Testis (tissue), 3 donors: ENCODE measurements around the gene ADD3. TPM values are rescaled to one million over a fixed set of nuclear protein-coding genes. Genes with fewer than 3 reads are reported as not detected.

Source experiments
- DNase-seq: peaks from one replicate; pipeline ENCODE4 v3.0.0-alpha.2; 2019
- H3K27ac ChIP-seq, 2 donors: fragments of 200-600 bp; sonication (generic); one replicate each; pipeline ENCODE4 v1.5.1; 2019
- H3K27me3 ChIP-seq: fragments of 200-600 bp; sonication (generic); one replicate; pipeline ENCODE4 v1.5.1; 2019
- H3K36me3 ChIP-seq: fragments of 200-600 bp; sonication (generic); one replicate; pipeline ENCODE4 v1.5.1; 2017; ENCODE audit warnings: low read depth; ENCODE audit errors: missing control alignments
- H3K4me1 ChIP-seq: fragments of 200-600 bp; sonication (generic); one replicate; pipeline ENCODE4 v1.5.1; 2019
- H3K4me3 ChIP-seq, 2 donors: fragments of 200-600 bp; sonication (generic); one replicate each; pipeline ENCODE4 v1.5.1; 2017 to 2019
- H3K9me3 ChIP-seq: fragments of 200-600 bp; sonication (generic); one replicate; pipeline ENCODE4 v1.5.1; 2017
- POLR2A ChIP-seq: fragments of 450-650 bp; IDR thresholded peaks from one replicate; pipeline ENCODE4 v1.6.1; 2017; ENCODE audit warnings: antibody characterized with exemption, mild to moderate bottlenecking, moderate library complexity
- WGBS, 2 donors: methylation state at CpG; one replicate each; pipeline ENCODE4 v1.1.5; 2018; 5-methylcytosine and 5-hydroxymethylcytosine counted together
- intact Hi-C: fragments of 100-400 bp; cut with DNase I; formaldehyde crosslinking; loops from one replicate; pipeline ENCODE4 v1.15.1; 2023; ENCODE audit warnings: low total_unique reads
- polyA plus RNA-seq: library from polyadenylated mRNA; stranded (reverse); fragments of 350-450 nt; fragmentation: Illumina TruSeq; extraction: RNeasy Lipid Tissue Mini Kit (QIAGEN cat#74804); gene quantifications from one replicate; pipeline ENCODE4 v1.2.3, GENCODE V29; 2014; ENCODE audit warnings: low read depth, low replicate concordance; ENCODE audit not compliant: insufficient read depth
- total RNA-seq, 2 donors: library from RNA; depleted of rRNA; stranded (reverse); fragments of >200 nt; gene quantifications; one replicate each; pipeline ENCODE4 v1.2.3, GENCODE V29; 2016
- TF ChIP-seq, protein P1 (sequence below), 3 experiments: fragments of 450-650 bp in 2 of 3; fragments of 200-600 bp in 1 of 3; sonication (generic) in 1 of 3; IDR thresholded peaks; one replicate each; pipeline ENCODE4 v1.5.1; 2016 to 2019; ENCODE audit warnings: antibody characterized with exemption in 3 of 3, mild to moderate bottlenecking in 2 of 3, moderate library complexity in 1 of 3

Gene ADD3
- total and polyA plus RNA-seq, 3 donors from 2014 or later = 155 to 394 (median 240) TPM

DNA sequence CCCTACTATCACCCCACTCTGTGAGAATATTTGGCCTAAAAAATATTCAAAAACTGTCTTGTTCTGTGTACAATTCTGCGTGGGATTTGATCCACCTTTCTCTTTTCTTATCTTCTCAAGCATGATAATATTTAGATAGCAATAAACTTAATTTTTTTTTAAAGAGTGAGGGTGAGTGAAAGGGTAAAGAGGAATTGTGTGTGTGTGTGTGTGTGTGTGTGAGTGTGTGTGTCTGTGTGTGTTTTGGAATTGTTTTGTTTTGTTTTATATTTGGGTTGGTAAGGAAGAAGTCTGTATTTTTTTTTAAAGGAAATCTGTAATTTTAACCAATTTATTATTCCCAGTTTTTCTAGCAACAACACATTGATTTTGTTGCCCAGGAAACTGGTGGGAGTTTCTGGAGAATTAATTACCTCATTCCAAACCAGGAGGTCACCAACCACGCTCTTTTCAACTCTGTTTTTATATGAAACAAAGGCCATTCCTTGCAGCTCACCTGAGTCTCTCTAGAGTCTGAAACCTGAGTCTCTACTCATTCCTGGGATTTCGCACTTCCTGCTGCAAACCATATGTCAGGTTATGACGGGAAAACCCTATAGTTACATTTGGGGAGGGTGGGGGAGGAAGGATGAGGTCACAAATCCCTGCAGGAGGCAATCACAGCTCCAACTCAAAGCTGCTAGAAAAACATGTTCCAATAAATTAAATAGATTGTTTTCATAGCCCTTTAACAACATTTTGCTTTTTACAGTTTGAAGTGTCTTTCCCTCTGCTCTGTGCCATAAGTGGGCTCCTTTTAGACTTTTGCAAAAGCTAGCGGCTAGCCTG, 46.4 kb upstream of the ADD3 start:
- Histone ChIP-seq H3K27ac (peak overlapping the region; percentile 42 to 78), H3K4me3 (no peak overlapping the region), H3K27me3 (no peaks in the 10 kb centered on the region), H3K36me3 (no peaks in the 10 kb centered on the region), H3K4me1 (peaks cover 21% of the 10 kb centered on the region), H3K9me3 (no peaks in the 10 kb centered on the region)
- DNase-seq = no peak
- 54 to 55% methylated on average over 5 of the region's 5 CpGs for WGBS, 2 donors
- intact Hi-C loops = no loop called here
- no peak for TF ChIP-seq POLR2A
- TF ChIP-seq, protein P1, sequence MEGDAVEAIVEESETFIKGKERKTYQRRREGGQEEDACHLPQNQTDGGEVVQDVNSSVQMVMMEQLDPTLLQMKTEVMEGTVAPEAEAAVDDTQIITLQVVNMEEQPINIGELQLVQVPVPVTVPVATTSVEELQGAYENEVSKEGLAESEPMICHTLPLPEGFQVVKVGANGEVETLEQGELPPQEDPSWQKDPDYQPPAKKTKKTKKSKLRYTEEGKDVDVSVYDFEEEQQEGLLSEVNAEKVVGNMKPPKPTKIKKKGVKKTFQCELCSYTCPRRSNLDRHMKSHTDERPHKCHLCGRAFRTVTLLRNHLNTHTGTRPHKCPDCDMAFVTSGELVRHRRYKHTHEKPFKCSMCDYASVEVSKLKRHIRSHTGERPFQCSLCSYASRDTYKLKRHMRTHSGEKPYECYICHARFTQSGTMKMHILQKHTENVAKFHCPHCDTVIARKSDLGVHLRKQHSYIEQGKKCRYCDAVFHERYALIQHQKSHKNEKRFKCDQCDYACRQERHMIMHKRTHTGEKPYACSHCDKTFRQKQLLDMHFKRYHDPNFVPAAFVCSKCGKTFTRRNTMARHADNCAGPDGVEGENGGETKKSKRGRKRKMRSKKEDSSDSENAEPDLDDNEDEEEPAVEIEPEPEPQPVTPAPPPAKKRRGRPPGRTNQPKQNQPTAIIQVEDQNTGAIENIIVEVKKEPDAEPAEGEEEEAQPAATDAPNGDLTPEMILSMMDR (IDR thresholded peaks at IDR 0.05) = no peak

DNA sequence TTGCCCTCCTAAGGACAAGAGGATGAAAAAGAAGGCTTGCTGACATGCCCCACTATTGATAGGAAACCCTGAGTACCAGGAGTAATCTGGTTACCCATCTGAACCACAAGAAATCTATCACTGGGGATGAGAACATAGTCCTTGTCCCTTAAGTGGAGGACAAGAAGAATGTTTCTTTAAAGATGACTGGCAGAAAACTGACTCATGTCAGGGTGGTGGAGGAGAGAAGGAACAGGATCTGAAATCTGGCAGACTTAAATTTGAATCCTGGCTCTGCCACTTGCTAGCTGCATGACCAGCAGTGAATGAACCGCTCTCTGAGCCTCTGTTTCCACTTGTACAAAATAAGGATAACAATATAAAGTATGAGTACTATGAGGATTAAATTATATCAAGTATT, 45.5 kb upstream of the ADD3 start:
- no peaks in the 10 kb centered on the region for H3K27me3 ChIP-seq
- H3K27ac ChIP-seq = peak overlapping the region in 1 of 2 donors; percentile 41
- no peak overlapping the region for H3K4me3 ChIP-seq
- DNase-seq = no peak
- H3K4me1 ChIP-seq = peaks cover 26% of the 10 kb centered on the region
- intact Hi-C loops = no loop called here
- TF ChIP-seq, protein P1 (IDR thresholded peaks at IDR 0.05) = no peak
- TF ChIP-seq POLR2A = no peak
- H3K9me3 ChIP-seq = no peaks in the 10 kb centered on the region
- WGBS, 2 donors = 85 to 95% methylated on average over 1 of the region's 1 CpG
- no peaks in the 10 kb centered on the region for H3K36me3 ChIP-seq

DNA sequence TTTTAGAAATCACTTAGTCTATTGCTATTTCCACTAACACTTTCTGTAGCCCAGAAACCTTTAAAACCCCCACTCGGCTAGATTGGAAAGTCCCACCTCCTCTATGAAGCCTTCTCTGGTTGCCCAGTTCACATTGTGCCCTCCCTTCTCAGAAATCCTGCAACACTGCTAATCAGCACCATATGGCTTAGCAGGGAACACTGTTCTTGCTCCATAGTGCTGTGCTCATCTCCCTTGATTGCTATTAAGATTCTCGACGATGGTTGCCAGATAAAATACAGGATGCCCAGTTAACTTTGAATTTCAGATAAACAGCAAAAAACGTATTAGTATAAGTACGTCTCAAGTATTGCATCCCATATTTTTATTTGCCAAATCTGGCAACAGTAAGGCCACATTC, 44.3 kb upstream of the ADD3 start:
- DNase-seq = no peak
- no peak overlapping the region for H3K4me3 ChIP-seq
- WGBS, 2 donors = 56 to 63% methylated on average over 5 of the region's 5 CpGs
- H3K36me3 ChIP-seq = no peaks in the 10 kb centered on the region
- H3K9me3 ChIP-seq = no peaks in the 10 kb centered on the region
- peak overlapping the region in 1 of 2 donors; percentile 3 for H3K27ac ChIP-seq
- H3K4me1 ChIP-seq = peaks cover 33% of the 10 kb centered on the region
- TF ChIP-seq, protein P1 (IDR thresholded peaks at IDR 0.05) = no peak
- TF ChIP-seq POLR2A = no peak
- intact Hi-C loops = no loop called here
- H3K27me3 ChIP-seq = no peaks in the 10 kb centered on the region

DNA sequence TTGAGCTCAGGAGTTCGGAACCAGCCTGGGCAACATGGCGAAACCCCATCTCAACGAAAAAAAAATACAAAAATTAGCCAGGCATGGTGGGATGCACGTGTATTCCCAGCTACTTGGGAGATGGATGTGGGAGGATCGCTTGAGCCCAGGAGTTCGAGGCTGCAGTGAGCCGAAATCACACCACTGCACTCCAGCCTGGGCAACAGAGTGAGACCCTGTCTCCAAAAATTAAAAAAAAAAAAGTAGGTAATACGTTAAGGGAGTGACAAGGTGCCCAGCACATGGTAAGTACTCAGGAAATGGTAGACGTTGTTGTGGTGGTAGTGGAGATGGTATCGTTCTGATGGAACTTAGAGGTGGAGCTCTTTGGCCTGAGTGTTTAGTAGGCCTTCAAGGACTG, 43.5 kb upstream of the ADD3 start:
- H3K27me3 ChIP-seq = no peaks in the 10 kb centered on the region
- no peak for TF ChIP-seq POLR2A
- TF ChIP-seq, protein P1 (IDR thresholded peaks at IDR 0.05) = no peak
- peaks cover 38% of the 10 kb centered on the region for H3K4me1 ChIP-seq
- no peaks in the 10 kb centered on the region for H3K9me3 ChIP-seq
- H3K27ac ChIP-seq = no peak overlapping the region
- intact Hi-C loops = no loop called here
- no peak overlapping the region for H3K4me3 ChIP-seq
- no peaks in the 10 kb centered on the region for H3K36me3 ChIP-seq
- DNase-seq = no peak
- WGBS, 2 donors = 80 to 89% methylated on average over 10 of the region's 10 CpGs
